Measurements from ENCODE around the gene BRD2. TPM values are rescaled to one million over a fixed set of nuclear protein-coding genes. Genes with fewer than 3 reads are reported as not detected.

Gene BRD2
- total RNA-seq, 1 experiment from 2014 or later: 252 TPM

DNA sequence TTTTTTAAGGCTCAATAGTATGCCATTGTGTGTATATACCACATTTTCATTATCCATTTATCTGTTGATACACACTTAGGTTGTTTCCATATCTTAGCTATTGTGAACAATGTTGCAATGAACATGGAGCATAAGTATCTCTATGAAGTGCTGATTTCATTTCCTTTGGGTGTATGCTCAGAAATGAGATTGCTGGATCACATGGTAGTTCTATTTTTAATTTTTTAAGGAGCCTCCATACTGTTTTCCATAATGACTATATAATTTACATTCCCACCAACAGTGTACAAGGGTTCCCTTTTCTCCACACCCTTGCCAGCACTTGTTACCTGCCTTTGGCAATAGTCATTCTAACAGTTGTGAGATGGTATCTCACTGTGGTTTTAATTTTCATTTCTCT lies 56.1 kb downstream of the BRD2 start:
- Mint-ChIP-seq H3K4me3 (no peak overlapping the region), H3K4me1 (no peaks in the 10 kb centered on the region; a peak in 1 of 4 replicates), H3K9me3 (no peaks in the 10 kb centered on the region), H3K36me3 (ENCODE audit: insufficient read depth in 1 of 3, low read depth in 3 of 3) (no peaks in the 10 kb centered on the region; a peak in 1 of 7 replicates), H3K27me3 (ENCODE audit: low read depth) (peaks cover 18% of the 10 kb centered on the region), H3K27ac (no peak overlapping the region)
- Histone ChIP-seq H4K8ac (replicated peaks; ENCODE audit: insufficient read length, low read depth, low read length) (no peak overlapping the region), H2BK120ac (ENCODE audit: low read depth, low read length, poor library complexity, severe bottlenecking) (no peak overlapping the region), H3T11ph (ENCODE audit: low read length) (no peak overlapping the region), H3K14ac (ENCODE audit: insufficient read depth, low read length) (no peak overlapping the region), H4K5ac (ENCODE audit: insufficient read length, low read depth, low read length) (no peak overlapping the region), H3K79me1 (ENCODE audit: insufficient read depth, low read depth, low read length, poor library complexity, severe bottlenecking) (no peaks in the 10 kb centered on the region), H3K9ac (ENCODE audit: extremely low read depth, insufficient read length, low read length) (no peak overlapping the region), H2BK20ac (ENCODE audit: low read depth, low read length, poor library complexity, severe bottlenecking) (no peak overlapping the region), H4K20me1 (ENCODE audit: control insufficient read depth, insufficient read depth, insufficient read length) (no peaks in the 10 kb centered on the region), H2BK12ac (ENCODE audit: insufficient read length, low read depth, low read length) (no peak overlapping the region), H3K27me3 (ENCODE audit: insufficient read depth, low read length) (no peaks in the 10 kb centered on the region), H3K23me2 (ENCODE audit: insufficient read length, low read depth, low read length, poor library complexity, severe bottlenecking) (no peaks in the 10 kb centered on the region), H3K9me3 (ENCODE audit: control insufficient read depth, low read depth, low read length) (no peaks in the 10 kb centered on the region), H3K23ac (ENCODE audit: insufficient read length, low read depth, low read length) (no peak overlapping the region), H2BK15ac (ENCODE audit: low read depth, low read length) (no peak overlapping the region), H3K4ac (ENCODE audit: low read depth, low read length) (no peak overlapping the region), H2AK5ac (ENCODE audit: insufficient read length, low read length) (no peak overlapping the region), H2AFZ (ENCODE audit: low read length) (no peak overlapping the region), H3K4me2 (ENCODE audit: insufficient read depth, insufficient read length, low read length) (no peak overlapping the region), H4K91ac (ENCODE audit: insufficient read length, low read depth, low read length) (no peak overlapping the region), H3K18ac (ENCODE audit: insufficient read length, low read depth, low read length) (no peak overlapping the region), H3K4me1 (ENCODE audit: insufficient read depth, low read length) (no peaks in the 10 kb centered on the region), H3K27ac (ENCODE audit: insufficient read length, low read depth, low read length) (no peak overlapping the region), H3K56ac (ENCODE audit: insufficient read length, low read depth, low read length) (no peak overlapping the region), H2BK5ac (ENCODE audit: insufficient read length, low read length) (no peak overlapping the region), H3K79me2 (ENCODE audit: insufficient read depth, low read length) (no peaks in the 10 kb centered on the region)
- DNase-seq: no peak
- TF ChIP-seq, protein P1, sequence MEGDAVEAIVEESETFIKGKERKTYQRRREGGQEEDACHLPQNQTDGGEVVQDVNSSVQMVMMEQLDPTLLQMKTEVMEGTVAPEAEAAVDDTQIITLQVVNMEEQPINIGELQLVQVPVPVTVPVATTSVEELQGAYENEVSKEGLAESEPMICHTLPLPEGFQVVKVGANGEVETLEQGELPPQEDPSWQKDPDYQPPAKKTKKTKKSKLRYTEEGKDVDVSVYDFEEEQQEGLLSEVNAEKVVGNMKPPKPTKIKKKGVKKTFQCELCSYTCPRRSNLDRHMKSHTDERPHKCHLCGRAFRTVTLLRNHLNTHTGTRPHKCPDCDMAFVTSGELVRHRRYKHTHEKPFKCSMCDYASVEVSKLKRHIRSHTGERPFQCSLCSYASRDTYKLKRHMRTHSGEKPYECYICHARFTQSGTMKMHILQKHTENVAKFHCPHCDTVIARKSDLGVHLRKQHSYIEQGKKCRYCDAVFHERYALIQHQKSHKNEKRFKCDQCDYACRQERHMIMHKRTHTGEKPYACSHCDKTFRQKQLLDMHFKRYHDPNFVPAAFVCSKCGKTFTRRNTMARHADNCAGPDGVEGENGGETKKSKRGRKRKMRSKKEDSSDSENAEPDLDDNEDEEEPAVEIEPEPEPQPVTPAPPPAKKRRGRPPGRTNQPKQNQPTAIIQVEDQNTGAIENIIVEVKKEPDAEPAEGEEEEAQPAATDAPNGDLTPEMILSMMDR (conservative IDR thresholded peaks at IDR 0.05): no peak
